ENCODE measurements around the gene PTTG2. TPM values are rescaled to one million over a fixed set of nuclear protein-coding genes. Genes with fewer than 3 reads are reported as not detected.

PTTG2 gene
- total RNA-seq, 2 donors from 2014 or later, result 1.3 to 9.2 TPM

GRCh38 chr4:37977471-37978247, 17.5 kb downstream of the PTTG2 start:
- peak overlapping the region; percentile 26 to 62 for H3K4me3 ChIP-seq
- 1 to 5% methylated on average over 7 to 73 of the region's 74 CpGs for WGBS, 2 donors
- intact Hi-C loops (cut with DNase I), result no loop called here

GRCh38 chr4:37978248-37978924, 18.2 kb downstream of the PTTG2 start:
- peak in 1 of 4 donors; percentile 19 for DNase-seq
- peaks cover 46% of the 10 kb centered on the region for H3K4me1 ChIP-seq
- H3K4me3 ChIP-seq, result peak overlapping the region in 1 of 2 donors; percentile 62
- TF ChIP-seq CTCF (IDR thresholded peaks at IDR 0.05), result no peak
- no peak for TF ChIP-seq POLR2A (IDR thresholded peaks at IDR 0.05)
- intact Hi-C loops (cut with DNase I), result no loop called here
- H3K36me3 ChIP-seq (replicated peaks in 1 of 2; ENCODE audit: insufficient read depth in 1 of 2, low read depth in 2 of 2), result no peaks in the 10 kb centered on the region
- WGBS, 2 donors, result 55 to 69% methylated on average over 11 of the region's 11 CpGs
- H3K27me3 ChIP-seq, result no peaks in the 10 kb centered on the region
- no peak for ATAC-seq
- H3K9me3 ChIP-seq, result no peaks in the 10 kb centered on the region
- H3K27ac ChIP-seq, result peak overlapping the region; percentile 17 to 89 (median 85)

More at GRCh38 chr4:37977471-37978247, 17.5 kb downstream of the PTTG2 start:
- H3K27me3 ChIP-seq, result no peaks in the 10 kb centered on the region
- ATAC-seq (peak; percentile 79), DNase-seq (peak; percentile 64 to 72 (median 69))
- TF ChIP-seq POLR2A (IDR thresholded peaks at IDR 0.05) (peak; percentile 19 to 45 (median 35)), CTCF (IDR thresholded peaks at IDR 0.05) (peak; percentile 11 to 66 (median 59))
- H3K9me3 ChIP-seq, result no peaks in the 10 kb centered on the region
- H3K27ac ChIP-seq, result peak overlapping the region; percentile 82 to 89 (median 85)
- peaks cover 44% of the 10 kb centered on the region for H3K4me1 ChIP-seq
- no peaks in the 10 kb centered on the region for H3K36me3 ChIP-seq (replicated peaks in 1 of 2; ENCODE audit: insufficient read depth in 1 of 2, low read depth in 2 of 2)

- peaks cover 46% of the 10 kb centered on the region for H3K4me1 ChIP-seq
- no peaks in the 10 kb centered on the region for H3K9me3 ChIP-seq
- intact Hi-C loops (cut with DNase I), result no loop called here
- 81% methylated on average over 1 of the region's 1 CpG for WGBS, 2 donors
- no peaks in the 10 kb centered on the region for H3K27me3 ChIP-seq
- no peak overlapping the region for H3K4me3 ChIP-seq
- H3K36me3 ChIP-seq (replicated peaks in 1 of 2; ENCODE audit: insufficient read depth in 1 of 2, low read depth in 2 of 2), result no peaks in the 10 kb centered on the region
- ATAC-seq (no peak), DNase-seq (no peak)
- no peak for TF ChIP-seq CTCF (IDR thresholded peaks at IDR 0.05)
- TF ChIP-seq POLR2A (IDR thresholded peaks at IDR 0.05), result no peak
- no peak overlapping the region for H3K27ac ChIP-seq
Observed at GRCh38 chr4:37980246-37980645, 20.0 kb downstream of the PTTG2 start.

GRCh38 chr4:37981425-37981824, 21.2 kb downstream of the PTTG2 start:
- intact Hi-C loops (cut with DNase I), result no loop called here
- no peak overlapping the region for H3K4me3 ChIP-seq
- WGBS, 2 donors, result 82 to 87% methylated on average over 4 of the region's 4 CpGs
- no peak for TF ChIP-seq POLR2A (IDR thresholded peaks at IDR 0.05)
- TF ChIP-seq CTCF (IDR thresholded peaks at IDR 0.05), result no peak
- no peak for ATAC-seq
- no peaks in the 10 kb centered on the region for H3K27me3 ChIP-seq
- H3K4me1 ChIP-seq, result peaks cover 44% of the 10 kb centered on the region
- no peak overlapping the region for H3K27ac ChIP-seq
- no peaks in the 10 kb centered on the region for H3K9me3 ChIP-seq
- no peaks in the 10 kb centered on the region for H3K36me3 ChIP-seq (replicated peaks in 1 of 2; ENCODE audit: insufficient read depth in 1 of 2, low read depth in 2 of 2)
- DNase-seq, result no peak

All from body of pancreas (tissue), 4 donors.